HepG2 (cell line): ENCODE measurements around the gene ID3. TPM values are rescaled to one million over a fixed set of nuclear protein-coding genes. Genes with fewer than 3 reads are reported as not detected.

Experiments
- ADNP ChIP-seq: sonication (generic); formaldehyde crosslinking; IDR thresholded peaks from 2 replicates; pipeline ENCODE4 v1.4.0; 2020; ENCODE audit warnings: missing genetic modification reagents
- BCL6 ChIP-seq: IDR thresholded peaks from 2 replicates; pipeline ENCODE4 v1.6.1; 2016; ENCODE audit warnings: missing genetic modification reagents, missing compliant biosample characterization
- CHCHD3 ChIP-seq: sonication (generic); formaldehyde crosslinking; IDR thresholded peaks from 2 replicates; pipeline ENCODE4 v1.8.0; 2022; ENCODE audit warnings: mild to moderate bottlenecking, missing genetic modification reagents, moderate library complexity
- GATA4 ChIP-seq: sonication (generic); IDR thresholded peaks from 2 replicates; pipeline ENCODE4 v1.6.1; 2016; ENCODE audit warnings: antibody characterized with exemption, low read depth, borderline replicate concordance
- HDAC1 ChIP-seq: sonication (generic); formaldehyde crosslinking; IDR thresholded peaks from 2 replicates; pipeline ENCODE4 v1.5.1; 2020; ENCODE audit warnings: mild to moderate bottlenecking, missing genetic modification reagents
- ISL2 ChIP-seq: sonication (generic); formaldehyde crosslinking; IDR thresholded peaks from 2 replicates; pipeline ENCODE4 v1.5.0; 2020; ENCODE audit warnings: missing genetic modification reagents
- RXRA ChIP-seq: sonication (generic); formaldehyde crosslinking; IDR thresholded peaks from 2 replicates; pipeline ENCODE4 v1.5.1; 2020; ENCODE audit warnings: missing genetic modification reagents
- SALL1 ChIP-seq: sonication (generic); formaldehyde crosslinking; IDR thresholded peaks from 2 replicates; pipeline ENCODE4 v1.8.0; 2022; ENCODE audit warnings: mild to moderate bottlenecking, missing genetic modification reagents
- SAP130 ChIP-seq: IDR thresholded peaks from 2 replicates; pipeline ENCODE4 v1.6.1; 2016; ENCODE audit warnings: low read depth
- SOX13 ChIP-seq, 3 experiments: fragments of 450-650 bp in 1 of 3; sonication (generic) in 1 of 3; formaldehyde crosslinking in 1 of 3; IDR thresholded peaks in 2 of 3; conservative IDR thresholded peaks in 1 of 3; 2 replicates each; pipeline versions ENCODE4 v1.5.0 to v1.6.1; 2016 to 2020; ENCODE audit warnings: antibody characterized with exemption in 1 of 3, mild to moderate bottlenecking in 1 of 3, missing compliant biosample characterization in 1 of 3, missing genetic modification reagents in 1 of 3, moderate library complexity in 1 of 3
- SP5 ChIP-seq: IDR thresholded peaks from 2 replicates; pipeline ENCODE4 v1.6.1; 2016; ENCODE audit warnings: low read depth, borderline replicate concordance
- SRSF4 ChIP-seq: fragments of 200-400 bp; formaldehyde crosslinking; IDR thresholded peaks from one replicate; pipeline ENCODE4 v1.6.1; 2018; ENCODE audit warnings: mild to moderate bottlenecking, low read depth, low read length, moderate library complexity; ENCODE audit not compliant: poor library complexity, severe bottlenecking
- TEAD3 ChIP-seq: optimal IDR thresholded peaks from 2 replicates; pipeline ENCODE3; 2016; ENCODE audit warnings: borderline replicate concordance
- ZNF605 ChIP-seq: sonication (generic); formaldehyde crosslinking; IDR thresholded peaks from 2 replicates; pipeline ENCODE4 v1.8.0; 2022; ENCODE audit warnings: mild to moderate bottlenecking, missing genetic modification reagents
- ZNF768 ChIP-seq: sonication (generic); formaldehyde crosslinking; IDR thresholded peaks from 2 replicates; pipeline ENCODE4 v1.4.0; 2020; ENCODE audit warnings: missing genetic modification reagents
- ZNF788 ChIP-seq: sonication (generic); formaldehyde crosslinking; IDR thresholded peaks from 2 replicates; pipeline ENCODE4 v1.5.0; 2020; ENCODE audit warnings: mild to moderate bottlenecking, missing genetic modification reagents, borderline replicate concordance
- polyA plus RNA-seq, 8 experiments: library from polyadenylated mRNA; depleted of rRNA in 3 of 8; stranded (reverse) in 7 of 8; unstranded in 1 of 8; fragments of >200 nt; fragmentation: Illumina TruSeq in 4 of 8; extraction: Trizol in 4 of 8; gene quantifications; 2 replicates each; pipeline versions ENCODE4 v1.2.1 to v1.2.3, GENCODE V29; 2011 to 2016; ENCODE audit warnings: low read depth in 4 of 8, missing spikeins in 1 of 8, mixed read lengths in 1 of 8; ENCODE audit not compliant: insufficient read depth in 1 of 8
- total RNA-seq, 5 experiments: library from RNA; depleted of rRNA; stranded (reverse); fragments of >200 nt; fragmentation: Illumina TruSeq; extraction: Trizol; gene quantifications; 2 replicates each; pipeline ENCODE4 v1.2.3, GENCODE V29; 2016; ENCODE audit warnings: low read depth in 1 of 5
- TF ChIP-seq, protein P1 (sequence below): sonication (generic); formaldehyde crosslinking; IDR thresholded peaks from 2 replicates; pipeline ENCODE4 v1.8.0; 2022; ENCODE audit warnings: missing genetic modification reagents, mild to moderate bottlenecking, inconsistent platforms, borderline replicate concordance
- TF ChIP-seq, protein P2 (sequence below): sonication (generic); formaldehyde crosslinking; IDR thresholded peaks from 2 replicates; pipeline ENCODE4 v1.4.0; 2020; ENCODE audit warnings: mild to moderate bottlenecking, missing genetic modification reagents
- TF ChIP-seq, protein P3 (sequence below): sonication (generic); formaldehyde crosslinking; IDR thresholded peaks from 2 replicates; pipeline ENCODE4 v1.5.1; 2020; ENCODE audit warnings: missing genetic modification reagents, mild to moderate bottlenecking, borderline replicate concordance
- TF ChIP-seq, protein P4 (sequence below): IDR thresholded peaks from 2 replicates; pipeline ENCODE4 v1.6.1; 2016
- TF ChIP-seq, protein P5 (sequence below): sonication (generic); formaldehyde crosslinking; IDR thresholded peaks from 2 replicates; pipeline ENCODE4 v1.4.0; 2020; ENCODE audit warnings: missing genetic modification reagents

Gene ID3
- total and polyA plus RNA-seq, 2 of the 13 experiments (the other 11 are each of a cell fraction or from before 2014, with no cell fraction given), result 64.8 to 115 TPM

DNA sequence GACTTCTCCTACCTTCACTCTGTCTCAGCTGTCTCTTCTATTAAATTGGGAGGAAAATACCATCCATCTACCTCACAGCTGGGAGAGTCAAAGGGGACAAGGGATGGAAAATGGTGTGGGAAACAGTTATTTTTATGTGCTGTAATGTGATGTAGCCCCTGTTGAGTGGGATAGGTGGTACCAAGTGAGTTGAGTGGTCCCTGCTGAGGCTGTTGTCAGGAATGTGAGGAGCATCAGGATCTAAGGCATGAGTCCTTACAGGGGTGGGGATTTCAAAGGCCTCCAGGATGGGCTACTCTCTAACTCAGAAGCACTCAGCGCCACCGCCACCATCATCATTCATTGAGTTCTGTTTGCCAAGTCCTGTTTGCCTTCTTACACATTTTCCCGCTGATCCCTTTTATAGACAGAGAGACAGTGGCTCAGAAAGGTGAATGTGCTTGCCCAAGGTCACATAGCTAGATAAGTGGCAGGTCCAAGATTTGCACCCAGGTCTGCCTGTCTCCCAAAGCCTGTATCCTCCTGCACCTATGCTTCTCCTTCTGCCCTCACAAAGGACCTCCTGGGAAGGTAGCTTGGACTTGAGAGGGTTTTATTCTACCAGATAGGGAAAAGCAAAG is 4.6 kb upstream of the ID3 start (continued):
- TF ChIP-seq, protein P1, sequence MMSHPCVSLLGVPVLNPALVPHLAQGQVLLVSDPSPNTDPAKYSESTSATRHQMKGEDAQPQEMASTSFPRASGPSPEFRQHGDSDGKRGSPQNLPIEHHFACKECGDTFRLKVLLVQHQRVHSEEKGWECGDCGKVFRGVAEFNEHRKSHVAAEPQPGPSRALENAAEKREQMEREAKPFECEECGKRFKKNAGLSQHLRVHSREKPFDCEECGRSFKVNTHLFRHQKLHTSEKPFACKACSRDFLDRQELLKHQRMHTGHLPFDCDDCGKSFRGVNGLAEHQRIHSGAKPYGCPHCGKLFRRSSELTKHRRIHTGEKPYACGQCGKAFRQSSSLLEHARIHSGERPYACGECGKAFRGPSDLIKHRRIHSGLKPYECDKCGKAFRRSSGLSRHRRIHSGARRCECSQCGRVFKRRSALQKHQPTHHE (CRISPR knock-in tag), result no peak
- TF ChIP-seq, protein P2, sequence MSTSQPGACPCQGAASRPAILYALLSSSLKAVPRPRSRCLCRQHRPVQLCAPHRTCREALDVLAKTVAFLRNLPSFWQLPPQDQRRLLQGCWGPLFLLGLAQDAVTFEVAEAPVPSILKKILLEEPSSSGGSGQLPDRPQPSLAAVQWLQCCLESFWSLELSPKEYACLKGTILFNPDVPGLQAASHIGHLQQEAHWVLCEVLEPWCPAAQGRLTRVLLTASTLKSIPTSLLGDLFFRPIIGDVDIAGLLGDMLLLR (CRISPR knock-in tag), result no peak
- TF ChIP-seq HDAC1, result peak; percentile 53; the same call in 1 of the 2 replicates
- TF ChIP-seq SOX13 (IDR thresholded peaks at IDR 0.05), result no peak
- peak in 1 of 2 experiments; percentile 74; a peak in 1 of 4 replicates for TF ChIP-seq SOX13 (CRISPR knock-in tag; conservative IDR thresholded peaks at IDR 0.05 in 1 of 2, IDR thresholded peaks at IDR 0.05 in 1 of 2)
- TF ChIP-seq ZNF605 (CRISPR knock-in tag), result no peak; the same call in 1 of the 2 replicates
- TF ChIP-seq CHCHD3 (CRISPR knock-in tag), result 0 out of 2 replicates have a peak, but pooled peaks have one; percentile 61
- TF ChIP-seq, protein P3, sequence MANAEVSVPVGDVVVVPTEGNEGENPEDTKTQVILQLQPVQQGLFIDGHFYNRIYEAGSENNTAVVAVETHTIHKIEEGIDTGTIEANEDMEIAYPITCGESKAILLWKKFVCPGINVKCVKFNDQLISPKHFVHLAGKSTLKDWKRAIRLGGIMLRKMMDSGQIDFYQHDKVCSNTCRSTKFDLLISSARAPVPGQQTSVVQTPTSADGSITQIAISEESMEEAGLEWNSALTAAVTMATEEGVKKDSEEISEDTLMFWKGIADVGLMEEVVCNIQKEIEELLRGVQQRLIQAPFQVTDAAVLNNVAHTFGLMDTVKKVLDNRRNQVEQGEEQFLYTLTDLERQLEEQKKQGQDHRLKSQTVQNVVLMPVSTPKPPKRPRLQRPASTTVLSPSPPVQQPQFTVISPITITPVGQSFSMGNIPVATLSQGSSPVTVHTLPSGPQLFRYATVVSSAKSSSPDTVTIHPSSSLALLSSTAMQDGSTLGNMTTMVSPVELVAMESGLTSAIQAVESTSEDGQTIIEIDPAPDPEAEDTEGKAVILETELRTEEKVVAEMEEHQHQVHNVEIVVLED, result 0 out of 2 replicates have a peak, but pooled peaks have one; percentile 27
- peak; percentile 47; the same call in 1 of the 2 replicates for TF ChIP-seq ZNF768 (CRISPR knock-in tag)
- TF ChIP-seq, protein P4, sequence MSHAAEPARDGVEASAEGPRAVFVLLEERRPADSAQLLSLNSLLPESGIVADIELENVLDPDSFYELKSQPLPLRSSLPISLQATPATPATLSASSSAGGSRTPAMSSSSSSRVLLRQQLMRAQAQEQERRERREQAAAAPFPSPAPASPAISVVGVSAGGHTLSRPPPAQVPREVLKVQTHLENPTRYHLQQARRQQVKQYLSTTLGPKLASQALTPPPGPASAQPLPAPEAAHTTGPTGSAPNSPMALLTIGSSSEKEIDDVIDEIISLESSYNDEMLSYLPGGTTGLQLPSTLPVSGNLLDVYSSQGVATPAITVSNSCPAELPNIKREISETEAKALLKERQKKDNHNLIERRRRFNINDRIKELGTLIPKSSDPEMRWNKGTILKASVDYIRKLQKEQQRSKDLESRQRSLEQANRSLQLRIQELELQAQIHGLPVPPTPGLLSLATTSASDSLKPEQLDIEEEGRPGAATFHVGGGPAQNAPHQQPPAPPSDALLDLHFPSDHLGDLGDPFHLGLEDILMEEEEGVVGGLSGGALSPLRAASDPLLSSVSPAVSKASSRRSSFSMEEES (CRISPR knock-in tag), result no peak
- peak; percentile 69; the same call in 1 of the 2 replicates for TF ChIP-seq BCL6
- TF ChIP-seq ADNP (CRISPR knock-in tag), result 0 out of 2 replicates have a peak, but pooled peaks have one; percentile 37
- peak; percentile 80 for TF ChIP-seq ISL2 (CRISPR knock-in tag)
- TF ChIP-seq SALL1 (CRISPR knock-in tag), result peak; percentile 60
- TF ChIP-seq ZNF788 (CRISPR knock-in tag), result peak; percentile 25; the same call in 1 of the 2 replicates
- TF ChIP-seq, protein P5, sequence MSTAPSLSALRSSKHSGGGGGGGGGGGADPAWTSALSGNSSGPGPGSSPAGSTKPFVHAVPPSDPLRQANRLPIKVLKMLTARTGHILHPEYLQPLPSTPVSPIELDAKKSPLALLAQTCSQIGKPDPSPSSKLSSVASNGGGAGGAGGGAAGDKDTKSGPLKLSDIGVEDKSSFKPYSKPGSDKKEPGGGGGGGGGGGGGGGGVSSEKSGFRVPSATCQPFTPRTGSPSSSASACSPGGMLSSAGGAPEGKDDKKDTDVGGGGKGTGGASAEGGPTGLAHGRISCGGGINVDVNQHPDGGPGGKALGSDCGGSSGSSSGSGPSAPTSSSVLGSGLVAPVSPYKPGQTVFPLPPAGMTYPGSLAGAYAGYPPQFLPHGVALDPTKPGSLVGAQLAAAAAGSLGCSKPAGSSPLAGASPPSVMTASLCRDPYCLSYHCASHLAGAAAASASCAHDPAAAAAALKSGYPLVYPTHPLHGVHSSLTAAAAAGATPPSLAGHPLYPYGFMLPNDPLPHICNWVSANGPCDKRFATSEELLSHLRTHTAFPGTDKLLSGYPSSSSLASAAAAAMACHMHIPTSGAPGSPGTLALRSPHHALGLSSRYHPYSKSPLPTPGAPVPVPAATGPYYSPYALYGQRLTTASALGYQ (CRISPR knock-in tag), result no peak
- peak; percentile 32 for TF ChIP-seq TEAD3 (CRISPR knock-in tag)
- peak; percentile 31; the same call in 1 of the 2 replicates for TF ChIP-seq SP5 (CRISPR knock-in tag)
- TF ChIP-seq RXRA (CRISPR knock-in tag), result peak; percentile 54; the same call in 1 of the 2 replicates
- TF ChIP-seq SRSF4, result no peak
- TF ChIP-seq SAP130 (CRISPR knock-in tag), result peak; percentile 75
- TF ChIP-seq GATA4, result peak; percentile 68; the same call in 1 of the 2 replicates
